PC-3 (cell line): ENCODE data around the gene TIMP1. TPM values are rescaled to one million over a fixed set of nuclear protein-coding genes. Genes with fewer than 3 reads are reported as not detected.

ENCODE experiments used
- ATAC-seq: fragments of 200-7000 bp; cut with Tn5 transposase; 2 replicates; pipeline ENCODE4 v1.9.1; 2020; ENCODE audit warnings: mild to moderate bottlenecking, moderate library complexity
- BruUV-seq: library from RNA; stranded (reverse); fragments of 400-500 nt; replicated peaks from 2 replicates; lab custom pipeline; 2021; lab: Mats Ljungman, UMichigan
- CTCF ChIA-PET: fragments of 300-600 bp; sonication (Branson Sonifier 250); formaldehyde crosslinking; loops from one replicate; lab custom pipeline; 2022; ENCODE audit warnings: antibody characterized with exemption; lab: Charles Lee
- POLR2A ChIA-PET: fragments of 300-600 bp; sonication (Branson Sonifier 250); formaldehyde crosslinking; loops from one replicate; lab custom pipeline; 2022; ENCODE audit warnings: antibody characterized with exemption; ENCODE audit not compliant: unreplicated experiment; lab: Charles Lee
- DNase-seq: peaks from one replicate; pipeline ENCODE4 v3.0.0-alpha.2; 2015
- H2AFZ ChIP-seq: fragments of 300-600 bp; sonication (generic); 2 replicates; pipeline ENCODE4 v1.6.0; 2016; ENCODE audit warnings: antibody characterized with exemption, low read length
- H3F3A ChIP-seq: fragments of 300-600 bp; sonication (generic); one replicate; pipeline ENCODE4 v1.6.0; 2017; ENCODE audit warnings: antibody characterized with exemption, low read length, control low read depth, mild to moderate bottlenecking; ENCODE audit not compliant: unreplicated experiment
- H3K27ac ChIP-seq: fragments of 300-600 bp; sonication (generic); 2 replicates; pipeline ENCODE4 v1.5.1; 2016; ENCODE audit warnings: mild to moderate bottlenecking, low read length
- H3K27me3 ChIP-seq: fragments of 300-600 bp; sonication (generic); 2 replicates; pipeline ENCODE4 v1.6.1; 2016; ENCODE audit warnings: low read length, mixed read lengths
- H3K36me3 ChIP-seq: fragments of 300-600 bp; sonication (generic); 2 replicates; pipeline ENCODE4 v1.6.1; 2016; ENCODE audit warnings: low read depth, mixed run types, low read length, mixed read lengths
- H3K4me1 ChIP-seq: fragments of 300-600 bp; sonication (generic); 2 replicates; pipeline ENCODE4 v1.5.1; 2016; ENCODE audit warnings: low read length; ENCODE audit not compliant: insufficient read depth
- H3K4me2 ChIP-seq: fragments of 300-600 bp; sonication (generic); 2 replicates; pipeline ENCODE4 v1.6.0; 2016; ENCODE audit warnings: low read length
- H3K4me3 ChIP-seq: fragments of 300-600 bp; sonication (generic); 2 replicates; pipeline ENCODE4 v1.5.1; 2016; ENCODE audit warnings: mild to moderate bottlenecking, low read length, mixed read lengths
- H3K79me2 ChIP-seq: fragments of 300-600 bp; sonication (generic); 2 replicates; pipeline ENCODE4 v1.6.1; 2017; ENCODE audit warnings: low read length, mixed read lengths
- H3K9ac ChIP-seq: fragments of 300-600 bp; sonication (generic); 2 replicates; pipeline ENCODE4 v1.6.0; 2016; ENCODE audit warnings: mild to moderate bottlenecking, low read length
- H3K9me2 ChIP-seq: fragments of 300-600 bp; sonication (generic); replicated peaks from 2 replicates; pipeline ENCODE4 v1.6.1; 2016; ENCODE audit warnings: mixed run types, low read length, mixed read lengths
- H3K9me3 ChIP-seq: fragments of 300-600 bp; sonication (generic); 2 replicates; pipeline ENCODE4 v1.6.1; 2016; ENCODE audit warnings: low read length, mixed read lengths
- H4K20me1 ChIP-seq: fragments of 300-600 bp; sonication (generic); 2 replicates; pipeline ENCODE4 v1.6.1; 2016; ENCODE audit warnings: low read length, mixed read lengths
- EZH2 ChIP-seq: fragments of 300-600 bp; sonication (generic); IDR thresholded peaks from one replicate; pipeline ENCODE4 v1.6.1; 2017; ENCODE audit warnings: antibody characterized with exemption, mild to moderate bottlenecking, low read length; ENCODE audit not compliant: unreplicated experiment
- EZH2phosphoT487 ChIP-seq: fragments of 300-600 bp; sonication (generic); IDR thresholded peaks from 2 replicates; pipeline ENCODE4 v1.6.1; 2018; ENCODE audit warnings: mild to moderate bottlenecking, antibody characterized with exemption, low read length, borderline replicate concordance
- intact Hi-C: fragments of 100-400 bp; cut with micrococcal nuclease; formaldehyde crosslinking; loops from 2 replicates; pipeline ENCODE4 v1.9.0; 2023
- total RNA-seq: library from RNA; depleted of rRNA; stranded (reverse); fragments of >200 nt; gene quantifications from 2 replicates; pipeline ENCODE4 v1.2.3, GENCODE V29; 2014
- TF ChIP-seq, protein P1 (sequence below): fragments of 300-600 bp; sonication (generic); conservative IDR thresholded peaks from 2 replicates; pipeline ENCODE4 v1.5.1; 2017; ENCODE audit warnings: antibody characterized with exemption, low read depth, mild to moderate bottlenecking, low read length

The TIMP1 gene
- total RNA-seq, 1 experiment from 2014 or later: 222 TPM

DNA sequence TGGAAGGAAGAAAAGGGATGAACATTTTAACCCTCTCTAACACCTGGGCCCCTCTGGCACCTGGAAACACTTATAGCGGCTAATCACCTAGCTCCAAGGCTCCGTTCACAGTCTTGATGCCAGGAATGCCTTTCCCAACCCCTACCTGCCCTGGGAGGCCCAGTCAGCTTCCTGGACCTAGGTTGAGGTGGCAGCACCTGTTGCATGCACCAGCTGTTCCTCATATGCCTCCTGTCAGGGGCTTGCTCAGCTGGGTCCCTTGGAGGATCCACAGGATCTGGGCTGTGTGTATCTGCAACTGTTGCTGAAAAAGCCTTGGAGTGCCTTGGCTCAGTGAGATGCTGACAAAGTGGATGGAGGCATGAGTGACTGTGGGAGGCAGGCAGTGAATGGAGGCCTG, 43.1 kb downstream of the TIMP1 start:
- no peaks in the 10 kb centered on the region for H3F3A ChIP-seq
- ATAC-seq (no peak), DNase-seq (no peak)
- no peaks in the 10 kb centered on the region for H4K20me1 ChIP-seq
- ChIA-PET POLR2A (no interaction called here), CTCF (no interaction called here)
- no peaks in the 10 kb centered on the region for H3K9me3 ChIP-seq
- H3K27ac ChIP-seq: no peak overlapping the region
- intact Hi-C loops: no loop called here
- no peak overlapping the region for H2AFZ ChIP-seq
- no TSS peak for BruUV-seq
- no peaks in the 10 kb centered on the region for H3K9me2 ChIP-seq
- no peaks in the 10 kb centered on the region for H3K4me1 ChIP-seq
- H3K79me2 ChIP-seq: no peaks in the 10 kb centered on the region
- no peaks in the 10 kb centered on the region for H3K36me3 ChIP-seq
- H3K9ac ChIP-seq: no peak overlapping the region
- no peak overlapping the region for H3K4me2 ChIP-seq
- H3K27me3 ChIP-seq: no peaks in the 10 kb centered on the region
- no peak for TF ChIP-seq EZH2
- TF ChIP-seq, protein P1, sequence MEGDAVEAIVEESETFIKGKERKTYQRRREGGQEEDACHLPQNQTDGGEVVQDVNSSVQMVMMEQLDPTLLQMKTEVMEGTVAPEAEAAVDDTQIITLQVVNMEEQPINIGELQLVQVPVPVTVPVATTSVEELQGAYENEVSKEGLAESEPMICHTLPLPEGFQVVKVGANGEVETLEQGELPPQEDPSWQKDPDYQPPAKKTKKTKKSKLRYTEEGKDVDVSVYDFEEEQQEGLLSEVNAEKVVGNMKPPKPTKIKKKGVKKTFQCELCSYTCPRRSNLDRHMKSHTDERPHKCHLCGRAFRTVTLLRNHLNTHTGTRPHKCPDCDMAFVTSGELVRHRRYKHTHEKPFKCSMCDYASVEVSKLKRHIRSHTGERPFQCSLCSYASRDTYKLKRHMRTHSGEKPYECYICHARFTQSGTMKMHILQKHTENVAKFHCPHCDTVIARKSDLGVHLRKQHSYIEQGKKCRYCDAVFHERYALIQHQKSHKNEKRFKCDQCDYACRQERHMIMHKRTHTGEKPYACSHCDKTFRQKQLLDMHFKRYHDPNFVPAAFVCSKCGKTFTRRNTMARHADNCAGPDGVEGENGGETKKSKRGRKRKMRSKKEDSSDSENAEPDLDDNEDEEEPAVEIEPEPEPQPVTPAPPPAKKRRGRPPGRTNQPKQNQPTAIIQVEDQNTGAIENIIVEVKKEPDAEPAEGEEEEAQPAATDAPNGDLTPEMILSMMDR: no peak
- TF ChIP-seq EZH2phosphoT487: no peak
- H3K4me3 ChIP-seq: no peak overlapping the region

DNA sequence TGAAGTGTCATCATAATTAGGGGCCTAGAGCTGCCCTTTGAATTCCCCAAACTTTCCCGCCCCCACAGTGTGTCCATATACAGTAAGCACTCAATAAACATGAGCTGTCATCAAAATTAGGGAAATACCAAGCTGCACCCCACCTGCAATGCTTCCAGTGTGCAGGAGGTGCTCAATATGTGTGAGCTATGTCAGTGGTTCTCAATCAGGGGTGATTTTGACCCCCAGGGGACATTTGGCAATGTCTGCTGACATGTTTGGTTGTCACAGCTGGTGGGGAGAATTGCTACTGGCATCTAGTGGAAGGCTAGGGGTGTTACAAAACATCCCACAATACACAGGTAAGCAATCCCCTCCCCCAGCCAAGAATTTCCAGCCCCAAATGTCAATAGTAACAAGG, 46.7 kb downstream of the TIMP1 start:
- peak; percentile 50; the same call in 1 of the 2 replicates for ATAC-seq
- H2AFZ ChIP-seq: no peak overlapping the region
- no peaks in the 10 kb centered on the region for H3K27me3 ChIP-seq

More for the DNA sequence above, 46.7 kb downstream of the TIMP1 start:
- Histone ChIP-seq H3K9me2 (no peaks in the 10 kb centered on the region), H3K4me1 (no peaks in the 10 kb centered on the region), H3K9ac (no peak overlapping the region), H3K4me2 (no peak overlapping the region), H3K27ac (no peak overlapping the region), H3K9me3 (no peaks in the 10 kb centered on the region), H3F3A (no peaks in the 10 kb centered on the region), H3K36me3 (no peaks in the 10 kb centered on the region), H3K4me3 (no peak overlapping the region), H3K79me2 (no peaks in the 10 kb centered on the region), H4K20me1 (no peaks in the 10 kb centered on the region)
- ChIA-PET POLR2A (no interaction called here), CTCF (no interaction called here)
- intact Hi-C loops: loop anchor here (1.0 kb wide), 1 partner anchor 88 kb away; no protein-coding TSS in a partner anchor
- TF ChIP-seq EZH2phosphoT487: no peak
- TF ChIP-seq, protein P1: peak; percentile 49
- TF ChIP-seq EZH2: no peak
- DNase-seq: peak; percentile 44
- BruUV-seq: no TSS peak
